Measurements from ENCODE around the gene FLNB.

FLNB gene

DNA sequence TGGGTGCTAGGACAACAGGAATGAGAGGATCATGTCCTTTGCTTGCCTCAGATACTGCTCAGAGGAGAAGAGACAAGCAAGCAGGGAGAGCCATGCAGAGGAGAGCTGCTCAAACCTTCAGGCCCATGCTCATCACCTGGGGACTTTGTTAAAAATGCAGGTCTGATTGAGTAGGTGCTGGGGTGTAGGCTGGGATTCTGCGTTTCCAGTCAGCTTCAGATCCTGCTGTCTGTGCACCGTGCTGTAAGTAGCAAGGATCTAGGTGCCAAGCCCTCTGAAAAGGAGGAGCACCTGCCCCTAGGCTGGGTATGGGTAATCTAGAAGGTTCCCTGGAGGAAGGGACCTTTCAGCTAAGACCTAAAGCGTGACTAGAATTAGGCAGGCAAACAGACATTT is 7.3 kb downstream of the FLNB start:
- TF ChIP-seq SIN3A (IDR thresholded peaks at IDR 0.05; ENCODE audit: borderline replicate concordance, insufficient read depth, low read length) = no peak
- no peak for TF ChIP-seq POLR2AphosphoS5 (IDR thresholded peaks at IDR 0.05; ENCODE audit: low read depth, low read length)
- no peak for TF ChIP-seq TAF1 (IDR thresholded peaks at IDR 0.05; ENCODE audit: borderline replicate concordance, insufficient read depth, low read length)
- no peak for TF ChIP-seq FOXP2 (optimal IDR thresholded peaks at IDR 0.05; ENCODE audit: borderline replicate concordance, extremely low read depth, extremely low read length, insufficient read depth)
- TF ChIP-seq, protein P1, sequence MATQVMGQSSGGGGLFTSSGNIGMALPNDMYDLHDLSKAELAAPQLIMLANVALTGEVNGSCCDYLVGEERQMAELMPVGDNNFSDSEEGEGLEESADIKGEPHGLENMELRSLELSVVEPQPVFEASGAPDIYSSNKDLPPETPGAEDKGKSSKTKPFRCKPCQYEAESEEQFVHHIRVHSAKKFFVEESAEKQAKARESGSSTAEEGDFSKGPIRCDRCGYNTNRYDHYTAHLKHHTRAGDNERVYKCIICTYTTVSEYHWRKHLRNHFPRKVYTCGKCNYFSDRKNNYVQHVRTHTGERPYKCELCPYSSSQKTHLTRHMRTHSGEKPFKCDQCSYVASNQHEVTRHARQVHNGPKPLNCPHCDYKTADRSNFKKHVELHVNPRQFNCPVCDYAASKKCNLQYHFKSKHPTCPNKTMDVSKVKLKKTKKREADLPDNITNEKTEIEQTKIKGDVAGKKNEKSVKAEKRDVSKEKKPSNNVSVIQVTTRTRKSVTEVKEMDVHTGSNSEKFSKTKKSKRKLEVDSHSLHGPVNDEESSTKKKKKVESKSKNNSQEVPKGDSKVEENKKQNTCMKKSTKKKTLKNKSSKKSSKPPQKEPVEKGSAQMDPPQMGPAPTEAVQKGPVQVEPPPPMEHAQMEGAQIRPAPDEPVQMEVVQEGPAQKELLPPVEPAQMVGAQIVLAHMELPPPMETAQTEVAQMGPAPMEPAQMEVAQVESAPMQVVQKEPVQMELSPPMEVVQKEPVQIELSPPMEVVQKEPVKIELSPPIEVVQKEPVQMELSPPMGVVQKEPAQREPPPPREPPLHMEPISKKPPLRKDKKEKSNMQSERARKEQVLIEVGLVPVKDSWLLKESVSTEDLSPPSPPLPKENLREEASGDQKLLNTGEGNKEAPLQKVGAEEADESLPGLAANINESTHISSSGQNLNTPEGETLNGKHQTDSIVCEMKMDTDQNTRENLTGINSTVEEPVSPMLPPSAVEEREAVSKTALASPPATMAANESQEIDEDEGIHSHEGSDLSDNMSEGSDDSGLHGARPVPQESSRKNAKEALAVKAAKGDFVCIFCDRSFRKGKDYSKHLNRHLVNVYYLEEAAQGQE (IDR thresholded peaks at IDR 0.05; ENCODE audit: insufficient read depth in 1 of 2, low read depth in 2 of 2, low read length in 2 of 2) = no peak

- TF ChIP-seq, protein P1 (IDR thresholded peaks at IDR 0.05; ENCODE audit: insufficient read depth in 1 of 2, low read depth in 2 of 2, low read length in 2 of 2) = no peak
- TF ChIP-seq SIN3A (IDR thresholded peaks at IDR 0.05; ENCODE audit: borderline replicate concordance, insufficient read depth, low read length) (no peak), TAF1 (IDR thresholded peaks at IDR 0.05; ENCODE audit: borderline replicate concordance, insufficient read depth, low read length) (no peak), POLR2AphosphoS5 (IDR thresholded peaks at IDR 0.05; ENCODE audit: low read depth, low read length) (no peak), FOXP2 (optimal IDR thresholded peaks at IDR 0.05; ENCODE audit: borderline replicate concordance, extremely low read depth, extremely low read length, insufficient read depth) (no peak)
Observed at GRCh38 chr3:58016710-58017109, 8.5 kb downstream of the FLNB start.

GRCh38 chr3:58018892-58019742 is 10.9 kb downstream of the FLNB start:
- TF ChIP-seq, protein P1 (IDR thresholded peaks at IDR 0.05; ENCODE audit: insufficient read depth in 1 of 2, low read depth in 2 of 2, low read length in 2 of 2) = no peak
- TF ChIP-seq TAF1 (IDR thresholded peaks at IDR 0.05; ENCODE audit: borderline replicate concordance, insufficient read depth, low read length) (no peak), FOXP2 (optimal IDR thresholded peaks at IDR 0.05; ENCODE audit: borderline replicate concordance, extremely low read depth, extremely low read length, insufficient read depth) (no peak), POLR2AphosphoS5 (IDR thresholded peaks at IDR 0.05; ENCODE audit: low read depth, low read length) (no peak), SIN3A (IDR thresholded peaks at IDR 0.05; ENCODE audit: borderline replicate concordance, insufficient read depth, low read length) (no peak)

- TF ChIP-seq, protein P1 (IDR thresholded peaks at IDR 0.05; ENCODE audit: insufficient read depth in 1 of 2, low read depth in 2 of 2, low read length in 2 of 2) = no peak
- TF ChIP-seq POLR2AphosphoS5 (IDR thresholded peaks at IDR 0.05; ENCODE audit: low read depth, low read length) = no peak
- no peak for TF ChIP-seq SIN3A (IDR thresholded peaks at IDR 0.05; ENCODE audit: borderline replicate concordance, insufficient read depth, low read length)
- TF ChIP-seq FOXP2 (optimal IDR thresholded peaks at IDR 0.05; ENCODE audit: borderline replicate concordance, extremely low read depth, extremely low read length, insufficient read depth) = no peak
- no peak for TF ChIP-seq TAF1 (IDR thresholded peaks at IDR 0.05; ENCODE audit: borderline replicate concordance, insufficient read depth, low read length)
Observed at GRCh38 chr3:58020783-58021071, 12.5 kb downstream of the FLNB start.

Data from PFSK-1 (cell line).